NCI-H2227 treated with DMSO at 0.1 percent for 48 hours (cell line): ENCODE data around the gene SAMSN1.
"Not testable (repeated sequence)": the region's sequence is repeated elsewhere in the genome, so short reads cannot be mapped to it uniquely, and the experiment has no call there.

ENCODE experiments used
- DNase-seq: peaks from one replicate; lab custom pipeline; 2025; lab: John Stamatoyannopoulos, UW

The SAMSN1 gene

GRCh38 chr21:14528815-14529214 lies 17.3 kb downstream of the SAMSN1 start:
- no peak for DNase-seq

GRCh38 chr21:14527696-14528652 lies 18.1 kb downstream of the SAMSN1 start:
- DNase-seq, result no peak

GRCh38 chr21:14526836-14527695 lies 19.0 kb downstream of the SAMSN1 start:
- no peak for DNase-seq

- no peak for DNase-seq
Measured at GRCh38 chr21:14526199-14526598, 19.9 kb downstream of the SAMSN1 start.

GRCh38 chr21:14523234-14523633 lies 22.9 kb downstream of the SAMSN1 start:
- no peak for DNase-seq

- no peak for DNase-seq
Measured at GRCh38 chr21:14522736-14523135, 23.4 kb downstream of the SAMSN1 start.

GRCh38 chr21:14520535-14520934 lies 25.6 kb downstream of the SAMSN1 start:
- DNase-seq, result no peak

- DNase-seq, result no peak
Measured at GRCh38 chr21:14519000-14519399, 27.1 kb downstream of the SAMSN1 start.

- no peak for DNase-seq
Measured at GRCh38 chr21:14513804-14514203, 32.3 kb downstream of the SAMSN1 start.

GRCh38 chr21:14506859-14507457 lies 39.2 kb downstream of the SAMSN1 start:
- not testable (repeated sequence) for DNase-seq

GRCh38 chr21:14500873-14501272 lies 45.2 kb downstream of the SAMSN1 start:
- no peak for DNase-seq

- DNase-seq, result no peak
Measured at GRCh38 chr21:14499316-14499715, 46.8 kb downstream of the SAMSN1 start.

GRCh38 chr21:14497825-14498224 lies 48.3 kb downstream of the SAMSN1 start:
- no peak for DNase-seq

GRCh38 chr21:14495075-14495474 lies 51.0 kb downstream of the SAMSN1 start:
- DNase-seq, result no peak

- DNase-seq, result not testable (repeated sequence)
Measured at GRCh38 chr21:14494181-14494580, 51.9 kb downstream of the SAMSN1 start.

- DNase-seq, result no peak
Measured at GRCh38 chr21:14493731-14494130, 52.4 kb downstream of the SAMSN1 start.

- DNase-seq, result no peak
Measured at GRCh38 chr21:14492931-14493330, 53.2 kb downstream of the SAMSN1 start.

GRCh38 chr21:14491269-14491681 lies 54.8 kb downstream of the SAMSN1 start:
- no peak for DNase-seq

- DNase-seq, result no peak
Measured at GRCh38 chr21:14488672-14489204, 57.4 kb downstream of the SAMSN1 start.

GRCh38 chr21:14487490-14488432 lies 58.4 kb downstream of the SAMSN1 start:
- DNase-seq, result no peak

GRCh38 chr21:14486869-14487268 lies 59.2 kb downstream of the SAMSN1 start:
- no peak for DNase-seq
